K562 (cell line): ENCODE measurements around the gene TMIGD2. TPM values are rescaled to one million over a fixed set of nuclear protein-coding genes. Genes with fewer than 3 reads are reported as not detected.

Experiments used
- C11orf30 ChIP-seq: fragments of 450-650 bp; IDR thresholded peaks from 2 replicates; pipeline ENCODE4 v1.6.1; 2016; ENCODE audit warnings: low read depth, mild to moderate bottlenecking
- CHD4 ChIP-seq: fragments of 200-600 bp; sonication (generic); IDR thresholded peaks from 3 replicates; pipeline ENCODE4 v1.6.1; 2012; ENCODE audit warnings: low read depth, mild to moderate bottlenecking, mixed read lengths, low read length, inconsistent platforms; ENCODE audit not compliant: insufficient read depth, insufficient replicate concordance, poor library complexity, severe bottlenecking
- CSDE1 ChIP-seq, 2 experiments: fragments of 450-650 bp; IDR thresholded peaks; 2 replicates each; pipeline ENCODE4 v1.6.1; 2016; ENCODE audit warnings: mild to moderate bottlenecking in 1 of 2
- CTBP1 ChIP-seq: fragments of 450-650 bp; IDR thresholded peaks from 2 replicates; pipeline ENCODE4 v1.6.1; 2016; ENCODE audit warnings: borderline replicate concordance
- L3MBTL2 ChIP-seq: fragments of 450-650 bp; IDR thresholded peaks from 2 replicates; pipeline ENCODE4 v1.6.1; 2016; ENCODE audit warnings: mild to moderate bottlenecking, moderate library complexity
- MED1 ChIP-seq: sonication (generic); formaldehyde crosslinking; IDR thresholded peaks from 2 replicates; pipeline ENCODE4 v1.8.1; 2023; ENCODE audit warnings: missing genetic modification reagents, borderline replicate concordance
- OTX1 ChIP-seq: fragments of 450-650 bp; formaldehyde crosslinking; IDR thresholded peaks from 2 replicates; pipeline ENCODE4 v1.4.0; 2022; ENCODE audit warnings: mild to moderate bottlenecking
- PTBP1 ChIP-seq: fragments of 200-400 bp; formaldehyde crosslinking; IDR thresholded peaks from 2 replicates; pipeline ENCODE4 v1.6.1; 2017; ENCODE audit warnings: low read depth, low read length
- ZFX ChIP-seq: sonication (generic); formaldehyde crosslinking; IDR thresholded peaks from 2 replicates; pipeline ENCODE4 v1.8.0; 2022; ENCODE audit warnings: mild to moderate bottlenecking, missing genetic modification reagents, moderate library complexity
- ZNF174 ChIP-seq: fragments of 250-450 bp; sonication (Bioruptor Pico); IDR thresholded peaks from 2 replicates; pipeline ENCODE4 v1.4.0; 2020; ENCODE audit warnings: mild to moderate bottlenecking
- polyA plus RNA-seq, 8 experiments: library from polyadenylated mRNA; depleted of rRNA in 4 of 8; stranded (reverse) in 5 of 8; unstranded in 3 of 8; fragments of >200 nt; fragmentation: Nextera tagmentation in 2 of 8; fragmentation: Illumina TruSeq in 1 of 8; extraction: Ambion mirVana in 2 of 8; extraction: Trizol in 1 of 8; gene quantifications; 2 replicates each; pipeline versions ENCODE4 v1.2.1 to v1.2.3, GENCODE V29; 2011 to 2014; ENCODE audit warnings: inconsistent platforms in 1 of 8, missing spikeins in 1 of 8
- total RNA-seq, 7 experiments: library from RNA; depleted of rRNA in 6 of 7; stranded (reverse); fragments of >200 nt in 6 of 7; fragmentation: Illumina TruSeq in 2 of 7; extraction: Trizol in 2 of 7; gene quantifications; 2 replicates each; pipeline versions ENCODE4 v1.2.1 to v1.2.3, GENCODE V29; 2011 to 2021; ENCODE audit warnings: low replicate concordance in 1 of 7
- TF ChIP-seq, protein P1 (sequence below): fragments of 250-450 bp; sonication (Bioruptor Pico); IDR thresholded peaks from 2 replicates; pipeline ENCODE4 v1.9.0; 2021; ENCODE audit warnings: mild to moderate bottlenecking, inconsistent platforms
- TF ChIP-seq, protein P2 (sequence below): fragments of 450-650 bp; formaldehyde crosslinking; IDR thresholded peaks from 2 replicates; pipeline ENCODE4 v1.4.0; 2020; ENCODE audit warnings: mild to moderate bottlenecking
- TF ChIP-seq, protein P3 (sequence below): sonication (generic); formaldehyde crosslinking; IDR thresholded peaks from 2 replicates; pipeline ENCODE4 v1.8.0; 2023; ENCODE audit warnings: missing genetic modification reagents, mild to moderate bottlenecking, borderline replicate concordance
- TF ChIP-seq, protein P4 (sequence below): sonication (generic); formaldehyde crosslinking; IDR thresholded peaks from 2 replicates; pipeline ENCODE4 v1.8.0; 2023; ENCODE audit warnings: mild to moderate bottlenecking, missing genetic modification reagents

TMIGD2 gene
- total and polyA plus RNA-seq, 9 of the 15 experiments (the other 6 are each of a cell fraction or from before 2014, with no cell fraction given), result not detected

DNA sequence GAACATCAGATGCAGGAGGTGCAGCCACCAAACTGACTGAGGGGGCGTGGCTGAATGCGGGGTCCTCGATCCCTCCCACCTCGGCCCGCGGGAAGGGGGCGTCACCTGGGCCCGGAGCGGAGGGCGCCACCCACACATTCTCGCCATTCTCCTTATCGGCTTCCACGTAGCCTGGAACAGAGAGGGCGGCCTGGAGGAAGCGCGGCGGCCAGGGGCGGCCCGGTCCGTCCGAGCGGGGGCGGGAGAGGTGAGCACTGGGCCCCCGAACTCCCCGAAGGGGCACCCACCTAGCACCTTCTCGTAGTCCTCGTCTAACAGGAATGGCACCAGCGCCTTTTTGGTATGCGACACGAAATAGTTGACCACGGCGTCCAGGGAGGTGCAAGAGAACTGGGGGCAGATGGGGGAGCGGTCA lies 24.7 kb upstream of the TMIGD2 start (continued):
- TF ChIP-seq CHD4, result no peak
- no peak for TF ChIP-seq CTBP1
- TF ChIP-seq L3MBTL2, result no peak
- TF ChIP-seq PTBP1, result no peak
- TF ChIP-seq, protein P1, sequence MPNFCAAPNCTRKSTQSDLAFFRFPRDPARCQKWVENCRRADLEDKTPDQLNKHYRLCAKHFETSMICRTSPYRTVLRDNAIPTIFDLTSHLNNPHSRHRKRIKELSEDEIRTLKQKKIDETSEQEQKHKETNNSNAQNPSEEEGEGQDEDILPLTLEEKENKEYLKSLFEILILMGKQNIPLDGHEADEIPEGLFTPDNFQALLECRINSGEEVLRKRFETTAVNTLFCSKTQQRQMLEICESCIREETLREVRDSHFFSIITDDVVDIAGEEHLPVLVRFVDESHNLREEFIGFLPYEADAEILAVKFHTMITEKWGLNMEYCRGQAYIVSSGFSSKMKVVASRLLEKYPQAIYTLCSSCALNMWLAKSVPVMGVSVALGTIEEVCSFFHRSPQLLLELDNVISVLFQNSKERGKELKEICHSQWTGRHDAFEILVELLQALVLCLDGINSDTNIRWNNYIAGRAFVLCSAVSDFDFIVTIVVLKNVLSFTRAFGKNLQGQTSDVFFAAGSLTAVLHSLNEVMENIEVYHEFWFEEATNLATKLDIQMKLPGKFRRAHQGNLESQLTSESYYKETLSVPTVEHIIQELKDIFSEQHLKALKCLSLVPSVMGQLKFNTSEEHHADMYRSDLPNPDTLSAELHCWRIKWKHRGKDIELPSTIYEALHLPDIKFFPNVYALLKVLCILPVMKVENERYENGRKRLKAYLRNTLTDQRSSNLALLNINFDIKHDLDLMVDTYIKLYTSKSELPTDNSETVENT (CRISPR knock-in tag), result no peak
- TF ChIP-seq ZNF174 (CRISPR knock-in tag), result no peak
- TF ChIP-seq OTX1 (CRISPR knock-in tag), result no peak
- TF ChIP-seq, protein P2, sequence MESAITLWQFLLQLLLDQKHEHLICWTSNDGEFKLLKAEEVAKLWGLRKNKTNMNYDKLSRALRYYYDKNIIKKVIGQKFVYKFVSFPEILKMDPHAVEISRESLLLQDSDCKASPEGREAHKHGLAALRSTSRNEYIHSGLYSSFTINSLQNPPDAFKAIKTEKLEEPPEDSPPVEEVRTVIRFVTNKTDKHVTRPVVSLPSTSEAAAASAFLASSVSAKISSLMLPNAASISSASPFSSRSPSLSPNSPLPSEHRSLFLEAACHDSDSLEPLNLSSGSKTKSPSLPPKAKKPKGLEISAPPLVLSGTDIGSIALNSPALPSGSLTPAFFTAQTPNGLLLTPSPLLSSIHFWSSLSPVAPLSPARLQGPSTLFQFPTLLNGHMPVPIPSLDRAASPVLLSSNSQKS (CRISPR knock-in tag), result no peak
- TF ChIP-seq, protein P3, sequence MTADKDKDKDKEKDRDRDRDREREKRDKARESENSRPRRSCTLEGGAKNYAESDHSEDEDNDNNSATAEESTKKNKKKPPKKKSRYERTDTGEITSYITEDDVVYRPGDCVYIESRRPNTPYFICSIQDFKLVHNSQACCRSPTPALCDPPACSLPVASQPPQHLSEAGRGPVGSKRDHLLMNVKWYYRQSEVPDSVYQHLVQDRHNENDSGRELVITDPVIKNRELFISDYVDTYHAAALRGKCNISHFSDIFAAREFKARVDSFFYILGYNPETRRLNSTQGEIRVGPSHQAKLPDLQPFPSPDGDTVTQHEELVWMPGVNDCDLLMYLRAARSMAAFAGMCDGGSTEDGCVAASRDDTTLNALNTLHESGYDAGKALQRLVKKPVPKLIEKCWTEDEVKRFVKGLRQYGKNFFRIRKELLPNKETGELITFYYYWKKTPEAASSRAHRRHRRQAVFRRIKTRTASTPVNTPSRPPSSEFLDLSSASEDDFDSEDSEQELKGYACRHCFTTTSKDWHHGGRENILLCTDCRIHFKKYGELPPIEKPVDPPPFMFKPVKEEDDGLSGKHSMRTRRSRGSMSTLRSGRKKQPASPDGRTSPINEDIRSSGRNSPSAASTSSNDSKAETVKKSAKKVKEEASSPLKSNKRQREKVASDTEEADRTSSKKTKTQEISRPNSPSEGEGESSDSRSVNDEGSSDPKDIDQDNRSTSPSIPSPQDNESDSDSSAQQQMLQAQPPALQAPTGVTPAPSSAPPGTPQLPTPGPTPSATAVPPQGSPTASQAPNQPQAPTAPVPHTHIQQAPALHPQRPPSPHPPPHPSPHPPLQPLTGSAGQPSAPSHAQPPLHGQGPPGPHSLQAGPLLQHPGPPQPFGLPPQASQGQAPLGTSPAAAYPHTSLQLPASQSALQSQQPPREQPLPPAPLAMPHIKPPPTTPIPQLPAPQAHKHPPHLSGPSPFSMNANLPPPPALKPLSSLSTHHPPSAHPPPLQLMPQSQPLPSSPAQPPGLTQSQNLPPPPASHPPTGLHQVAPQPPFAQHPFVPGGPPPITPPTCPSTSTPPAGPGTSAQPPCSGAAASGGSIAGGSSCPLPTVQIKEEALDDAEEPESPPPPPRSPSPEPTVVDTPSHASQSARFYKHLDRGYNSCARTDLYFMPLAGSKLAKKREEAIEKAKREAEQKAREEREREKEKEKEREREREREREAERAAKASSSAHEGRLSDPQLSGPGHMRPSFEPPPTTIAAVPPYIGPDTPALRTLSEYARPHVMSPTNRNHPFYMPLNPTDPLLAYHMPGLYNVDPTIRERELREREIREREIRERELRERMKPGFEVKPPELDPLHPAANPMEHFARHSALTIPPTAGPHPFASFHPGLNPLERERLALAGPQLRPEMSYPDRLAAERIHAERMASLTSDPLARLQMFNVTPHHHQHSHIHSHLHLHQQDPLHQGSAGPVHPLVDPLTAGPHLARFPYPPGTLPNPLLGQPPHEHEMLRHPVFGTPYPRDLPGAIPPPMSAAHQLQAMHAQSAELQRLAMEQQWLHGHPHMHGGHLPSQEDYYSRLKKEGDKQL (CRISPR knock-in tag), result no peak
- TF ChIP-seq MED1 (CRISPR knock-in tag), result no peak
- TF ChIP-seq, protein P4, sequence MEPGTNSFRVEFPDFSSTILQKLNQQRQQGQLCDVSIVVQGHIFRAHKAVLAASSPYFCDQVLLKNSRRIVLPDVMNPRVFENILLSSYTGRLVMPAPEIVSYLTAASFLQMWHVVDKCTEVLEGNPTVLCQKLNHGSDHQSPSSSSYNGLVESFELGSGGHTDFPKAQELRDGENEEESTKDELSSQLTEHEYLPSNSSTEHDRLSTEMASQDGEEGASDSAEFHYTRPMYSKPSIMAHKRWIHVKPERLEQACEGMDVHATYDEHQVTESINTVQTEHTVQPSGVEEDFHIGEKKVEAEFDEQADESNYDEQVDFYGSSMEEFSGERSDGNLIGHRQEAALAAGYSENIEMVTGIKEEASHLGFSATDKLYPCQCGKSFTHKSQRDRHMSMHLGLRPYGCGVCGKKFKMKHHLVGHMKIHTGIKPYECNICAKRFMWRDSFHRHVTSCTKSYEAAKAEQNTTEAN (CRISPR knock-in tag), result no peak
- no peak for TF ChIP-seq C11orf30
- TF ChIP-seq CSDE1 (IDR thresholded peaks at IDR 0.05), result no peak
- no peak for TF ChIP-seq ZFX (CRISPR knock-in tag)
